ENCODE measurements around the gene HERC4. TPM values are rescaled to one million over a fixed set of nuclear protein-coding genes. Genes with fewer than 3 reads are reported as not detected.

The HERC4 gene
- total RNA-seq, 3 donors from 2014 or later (not counting 1 experiment from before 2014, with no cell fraction given): 78.4 to 104 (median 83.9) TPM

- no peak for TF ChIP-seq CTCF (IDR thresholded peaks at IDR 0.05)
- Mint-ChIP-seq H3K27ac (peak overlapping the region in 1 of 2 donors; percentile 49), H3K36me3 (peaks cover 10% of the 10 kb centered on the region), H3K9me3 (no peaks in the 10 kb centered on the region), H3K4me1 (no peaks in the 10 kb centered on the region), H3K4me3 (no peak overlapping the region), H3K27me3 (ENCODE audit: low read depth in 2 of 2) (no peaks in the 10 kb centered on the region)
- ATAC-seq: no peak
- 98% methylated on average over 9 of the region's 9 CpGs for WGBS (ENCODE audit: insufficient coverage)
- peaks cover 65% of the 10 kb centered on the region for H3K36me3 ChIP-seq (ENCODE audit: control insufficient read depth, insufficient read depth, low read length)
- no peak overlapping the region for H3K4me3 ChIP-seq (ENCODE audit: low read length)
- intact Hi-C loops (cut with micrococcal nuclease): no loop called here
- H3K27me3 ChIP-seq (ENCODE audit: control insufficient read depth, insufficient read depth, low read length): no peaks in the 10 kb centered on the region
- H3K4me1 ChIP-seq (ENCODE audit: control insufficient read depth, insufficient read depth, low read length): no peaks in the 10 kb centered on the region
- no peaks in the 10 kb centered on the region for H3K9me3 ChIP-seq (ENCODE audit: control insufficient read depth, insufficient read depth, low read length)
- DNase-seq: no peak
- no peak overlapping the region for H3K27ac ChIP-seq (ENCODE audit: low read length)
These were observed 139.9 kb downstream of the HERC4 start for GRCh38 chr10:67935223-67935622.

- Mint-ChIP-seq H3K4me3 (no peak overlapping the region), H3K4me1 (no peaks in the 10 kb centered on the region), H3K27ac (peak overlapping the region in 1 of 2 donors; percentile 50), H3K9me3 (no peaks in the 10 kb centered on the region), H3K36me3 (peaks cover 10% of the 10 kb centered on the region), H3K27me3 (ENCODE audit: low read depth in 2 of 2) (no peaks in the 10 kb centered on the region)
- Histone ChIP-seq H3K4me3 (ENCODE audit: low read length) (no peak overlapping the region), H3K9me3 (ENCODE audit: control insufficient read depth, insufficient read depth, low read length) (no peaks in the 10 kb centered on the region), H3K36me3 (ENCODE audit: control insufficient read depth, insufficient read depth, low read length) (peaks cover 66% of the 10 kb centered on the region), H3K4me1 (ENCODE audit: control insufficient read depth, insufficient read depth, low read length) (no peaks in the 10 kb centered on the region), H3K27me3 (ENCODE audit: control insufficient read depth, insufficient read depth, low read length) (no peaks in the 10 kb centered on the region), H3K27ac (ENCODE audit: low read length) (no peak overlapping the region)
- ATAC-seq (no peak), DNase-seq (no peak)
- intact Hi-C loops (cut with micrococcal nuclease): no loop called here
- no peak for TF ChIP-seq CTCF (IDR thresholded peaks at IDR 0.05)
- no CpG with 5 or more reads among the region's 1 CpG for WGBS (ENCODE audit: insufficient coverage)
These were observed 140.7 kb downstream of the HERC4 start for GRCh38 chr10:67934336-67934735.

GRCh38 chr10:67933199-67933598 is 141.9 kb downstream of the HERC4 start:
- Histone ChIP-seq H3K9me3 (ENCODE audit: control insufficient read depth, insufficient read depth, low read length) (no peaks in the 10 kb centered on the region), H3K27ac (ENCODE audit: low read length) (no peak overlapping the region), H3K27me3 (ENCODE audit: control insufficient read depth, insufficient read depth, low read length) (no peaks in the 10 kb centered on the region), H3K4me1 (ENCODE audit: control insufficient read depth, insufficient read depth, low read length) (no peaks in the 10 kb centered on the region), H3K36me3 (ENCODE audit: control insufficient read depth, insufficient read depth, low read length) (peaks cover 61% of the 10 kb centered on the region), H3K4me3 (ENCODE audit: low read length) (no peak overlapping the region)
- no peaks in the 10 kb centered on the region for H3K4me1 Mint-ChIP-seq
- no peak for DNase-seq
- no peaks in the 10 kb centered on the region for H3K9me3 Mint-ChIP-seq
- no peak for TF ChIP-seq CTCF (IDR thresholded peaks at IDR 0.05)
- H3K27me3 Mint-ChIP-seq (ENCODE audit: low read depth in 2 of 2): no peaks in the 10 kb centered on the region
- no peak overlapping the region for H3K4me3 Mint-ChIP-seq
- no CpG with 5 or more reads among the region's 2 CpGs for WGBS (ENCODE audit: insufficient coverage)
- H3K27ac Mint-ChIP-seq: no peak overlapping the region
- peaks cover 10% of the 10 kb centered on the region for H3K36me3 Mint-ChIP-seq
- intact Hi-C loops (cut with micrococcal nuclease): no loop called here
- no peak for ATAC-seq

- H3K27me3 Mint-ChIP-seq (ENCODE audit: low read depth in 2 of 2): no peaks in the 10 kb centered on the region
- H3K9me3 ChIP-seq (ENCODE audit: control insufficient read depth, insufficient read depth, low read length): no peaks in the 10 kb centered on the region
- H3K9me3 Mint-ChIP-seq: no peaks in the 10 kb centered on the region
- H3K4me3 Mint-ChIP-seq: no peak overlapping the region
- ATAC-seq: no peak
- H3K27ac ChIP-seq (ENCODE audit: low read length): no peak overlapping the region
- no peaks in the 10 kb centered on the region for H3K4me1 Mint-ChIP-seq
- no peak overlapping the region for H3K27ac Mint-ChIP-seq
- H3K36me3 Mint-ChIP-seq: no peaks in the 10 kb centered on the region
- WGBS (ENCODE audit: insufficient coverage): 100% methylated on average over 1 of the region's 1 CpG
- no peaks in the 10 kb centered on the region for H3K4me1 ChIP-seq (ENCODE audit: control insufficient read depth, insufficient read depth, low read length)
- peaks cover 50% of the 10 kb centered on the region for H3K36me3 ChIP-seq (ENCODE audit: control insufficient read depth, insufficient read depth, low read length)
- TF ChIP-seq CTCF (IDR thresholded peaks at IDR 0.05): no peak
- no peaks in the 10 kb centered on the region for H3K27me3 ChIP-seq (ENCODE audit: control insufficient read depth, insufficient read depth, low read length)
- no peak for DNase-seq
- intact Hi-C loops (cut with micrococcal nuclease): no loop called here
- no peak overlapping the region for H3K4me3 ChIP-seq (ENCODE audit: low read length)
These were observed 148.1 kb downstream of the HERC4 start for GRCh38 chr10:67926951-67927350.

All from natural killer cell (primary cell).